ENCODE measurements around the gene SRPK3. TPM values are rescaled to one million over a fixed set of nuclear protein-coding genes. Genes with fewer than 3 reads are reported as not detected.

The SRPK3 gene
- polyA plus RNA-seq, 4 donors: 0.15 to 1.1 (median 0.27) TPM; not detected in 1

GRCh38 chrX:153771415-153772315 lies 9.2 kb upstream of the SRPK3 start:
- Histone ChIP-seq H3K9me3 (ENCODE audit: control insufficient read depth in 2 of 2, insufficient read depth in 1 of 2, low read depth in 1 of 2, low read length in 1 of 2) (no peaks in the 10 kb centered on the region), H3K4me3 (ENCODE audit: low read depth in 1 of 3, low read length in 3 of 3) (no peak overlapping the region), H3K4me1 (ENCODE audit: control insufficient read depth in 3 of 3, insufficient read depth in 2 of 3, low read depth in 1 of 3, low read length in 2 of 3) (no peaks in the 10 kb centered on the region), H3K27ac (ENCODE audit: low read depth in 1 of 3, low read length in 2 of 3) (no peak overlapping the region), H3K27me3 (ENCODE audit: control insufficient read depth in 3 of 3, insufficient read depth in 3 of 3, low read length in 3 of 3) (no peaks in the 10 kb centered on the region), H3K36me3 (ENCODE audit: control insufficient read depth in 3 of 3, insufficient read depth in 2 of 3, low read depth in 1 of 3, low read length in 3 of 3) (no peaks in the 10 kb centered on the region)
- DNase-seq: no peak
- WGBS, 3 donors: 80 to 90% (median 82%) methylated on average over 24 to 37 of the region's 37 CpGs
- no peak for FAIRE-seq

DNA sequence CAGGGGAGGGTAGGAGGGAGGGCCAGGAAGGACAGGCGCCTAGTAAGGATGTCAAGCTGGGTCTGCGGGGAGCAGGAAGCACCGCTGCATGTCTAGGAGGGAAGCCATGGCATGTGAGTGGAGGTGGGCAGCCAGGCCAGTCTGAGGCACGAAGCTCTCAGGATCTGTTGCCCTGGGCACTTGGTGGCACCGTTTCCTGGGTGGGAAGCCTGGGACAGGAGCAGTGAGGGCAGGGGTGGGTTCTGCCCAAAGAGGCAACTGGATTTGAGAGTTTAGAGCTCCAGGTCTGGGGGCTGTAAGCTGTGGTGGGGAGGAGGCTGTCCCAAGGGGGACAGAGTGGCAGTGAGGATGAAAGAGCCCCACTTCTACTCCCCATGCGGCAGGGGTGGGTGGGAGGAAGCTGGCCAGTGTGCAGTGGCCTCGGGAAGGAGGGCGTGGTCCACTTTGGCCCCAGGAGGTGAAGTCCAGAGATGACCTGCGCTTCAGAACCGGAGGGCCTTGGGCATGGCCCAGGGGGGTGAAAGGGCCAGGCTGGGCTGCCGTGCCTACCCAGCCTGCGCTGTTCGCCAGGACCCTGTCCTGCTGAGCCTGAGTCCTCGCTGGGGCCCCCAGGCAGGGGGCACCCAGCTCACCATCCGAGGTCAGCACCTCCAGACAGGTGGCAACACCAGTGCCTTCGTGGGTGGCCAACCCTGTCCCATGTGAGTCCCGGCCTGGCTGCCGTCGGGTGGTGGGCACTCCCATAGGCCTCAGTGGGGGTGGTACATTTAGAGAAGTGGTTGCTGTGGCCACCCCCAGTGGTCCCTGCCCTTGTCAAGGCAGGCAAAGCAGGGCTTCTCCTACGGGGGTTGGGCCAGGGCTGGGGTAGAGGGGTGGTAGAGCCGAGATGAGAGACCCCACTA lies 8.3 kb upstream of the SRPK3 start:
- 59 to 76% (median 74%) methylated on average over 11 to 21 of the region's 21 CpGs for WGBS, 3 donors
- Histone ChIP-seq H3K4me3 (ENCODE audit: low read depth in 1 of 3, low read length in 3 of 3) (no peak overlapping the region), H3K4me1 (ENCODE audit: control insufficient read depth in 3 of 3, insufficient read depth in 2 of 3, low read depth in 1 of 3, low read length in 2 of 3) (no peaks in the 10 kb centered on the region), H3K27me3 (ENCODE audit: control insufficient read depth in 3 of 3, insufficient read depth in 3 of 3, low read length in 3 of 3) (no peaks in the 10 kb centered on the region), H3K9me3 (ENCODE audit: control insufficient read depth in 2 of 2, insufficient read depth in 1 of 2, low read depth in 1 of 2, low read length in 1 of 2) (no peaks in the 10 kb centered on the region), H3K27ac (ENCODE audit: low read depth in 1 of 3, low read length in 2 of 3) (no peak overlapping the region), H3K36me3 (ENCODE audit: control insufficient read depth in 3 of 3, insufficient read depth in 2 of 3, low read depth in 1 of 3, low read length in 3 of 3) (no peaks in the 10 kb centered on the region)
- FAIRE-seq (no peak), DNase-seq (no peak)

DNA sequence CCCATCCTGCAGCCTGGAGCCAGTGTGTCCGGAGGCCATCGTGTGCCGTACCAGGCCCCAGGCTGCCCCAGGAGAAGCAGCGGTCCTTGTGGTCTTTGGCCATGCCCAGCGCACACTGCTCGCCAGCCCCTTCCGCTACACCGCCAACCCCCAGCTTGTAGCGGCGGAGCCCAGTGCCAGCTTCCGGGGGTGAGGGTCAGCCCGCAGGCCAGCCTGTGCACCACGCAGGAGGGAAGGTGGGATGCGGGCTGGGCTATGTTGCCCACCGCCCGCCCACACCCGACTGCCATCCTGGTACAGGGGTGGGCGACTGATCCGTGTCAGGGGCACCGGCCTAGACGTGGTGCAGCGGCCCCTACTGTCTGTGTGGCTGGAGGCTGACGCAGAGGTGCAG lies 7.6 kb upstream of the SRPK3 start:
- no peak for FAIRE-seq
- Histone ChIP-seq H3K4me3 (ENCODE audit: low read depth in 1 of 3, low read length in 3 of 3) (no peak overlapping the region), H3K36me3 (ENCODE audit: control insufficient read depth in 3 of 3, insufficient read depth in 2 of 3, low read depth in 1 of 3, low read length in 3 of 3) (no peaks in the 10 kb centered on the region), H3K4me1 (ENCODE audit: control insufficient read depth in 3 of 3, insufficient read depth in 2 of 3, low read depth in 1 of 3, low read length in 2 of 3) (no peaks in the 10 kb centered on the region), H3K9me3 (ENCODE audit: control insufficient read depth in 2 of 2, insufficient read depth in 1 of 2, low read depth in 1 of 2, low read length in 1 of 2) (no peaks in the 10 kb centered on the region), H3K27me3 (ENCODE audit: control insufficient read depth in 3 of 3, insufficient read depth in 3 of 3, low read length in 3 of 3) (no peaks in the 10 kb centered on the region), H3K27ac (ENCODE audit: low read depth in 1 of 3, low read length in 2 of 3) (no peak overlapping the region)
- no peak for DNase-seq
- 86 to 96% (median 92%) methylated on average over 10 to 23 of the region's 23 CpGs for WGBS, 3 donors

- FAIRE-seq: no peak
- Histone ChIP-seq H3K27me3 (ENCODE audit: control insufficient read depth in 3 of 3, insufficient read depth in 3 of 3, low read length in 3 of 3) (no peaks in the 10 kb centered on the region), H3K9me3 (ENCODE audit: control insufficient read depth in 2 of 2, insufficient read depth in 1 of 2, low read depth in 1 of 2, low read length in 1 of 2) (no peaks in the 10 kb centered on the region), H3K4me3 (ENCODE audit: low read depth in 1 of 3, low read length in 3 of 3) (no peak overlapping the region), H3K27ac (ENCODE audit: low read depth in 1 of 3, low read length in 2 of 3) (no peak overlapping the region), H3K4me1 (ENCODE audit: control insufficient read depth in 3 of 3, insufficient read depth in 2 of 3, low read depth in 1 of 3, low read length in 2 of 3) (no peaks in the 10 kb centered on the region), H3K36me3 (ENCODE audit: control insufficient read depth in 3 of 3, insufficient read depth in 2 of 3, low read depth in 1 of 3, low read length in 3 of 3) (no peaks in the 10 kb centered on the region)
- DNase-seq: no peak
- 90 to 92% (median 91%) methylated on average over 18 to 48 of the region's 48 CpGs for WGBS, 3 donors
Observed at GRCh38 chrX:153773741-153774575, 6.9 kb upstream of the SRPK3 start.

DNA sequence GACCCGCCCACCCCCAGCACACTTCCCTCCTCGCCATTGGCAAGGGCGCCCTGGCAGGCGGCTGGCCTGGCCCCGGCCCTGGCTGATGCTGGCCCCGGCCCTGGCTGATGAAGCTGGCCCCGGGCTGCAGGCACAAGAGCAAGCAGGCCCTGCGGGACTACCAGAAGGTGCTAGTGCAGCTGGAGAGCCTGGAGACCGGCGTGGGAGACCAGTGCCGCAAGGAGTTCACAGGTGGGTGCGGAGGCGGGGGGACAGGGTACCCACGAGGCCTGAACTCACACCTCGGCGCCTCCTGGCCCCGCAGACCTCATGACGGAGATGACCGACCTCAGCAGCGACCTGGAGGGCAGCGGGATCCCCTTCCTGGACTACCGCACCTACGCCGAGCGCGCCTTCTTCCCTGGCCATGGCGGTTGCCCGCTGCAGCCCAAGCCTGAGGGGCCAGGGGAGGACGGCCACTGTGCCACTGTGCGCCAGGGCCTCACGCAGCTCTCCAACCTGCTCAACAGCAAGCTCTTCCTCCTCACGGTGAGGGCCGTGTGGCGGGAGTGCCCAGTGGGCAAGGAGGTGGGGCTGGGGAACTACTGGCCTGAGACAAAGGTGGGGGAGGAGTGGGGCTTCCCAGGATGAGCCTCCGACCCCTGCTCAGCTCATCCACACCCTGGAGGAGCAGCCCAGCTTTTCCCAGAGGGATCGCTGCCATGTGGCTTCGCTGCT lies 6.1 kb upstream of the SRPK3 start:
- H3K4me3 ChIP-seq (ENCODE audit: low read depth in 1 of 3, low read length in 3 of 3): no peak overlapping the region
- FAIRE-seq (no peak), DNase-seq (no peak)
- no peaks in the 10 kb centered on the region for H3K36me3 ChIP-seq (ENCODE audit: control insufficient read depth in 3 of 3, insufficient read depth in 2 of 3, low read depth in 1 of 3, low read length in 3 of 3)
- H3K27me3 ChIP-seq (ENCODE audit: control insufficient read depth in 3 of 3, insufficient read depth in 3 of 3, low read length in 3 of 3): no peaks in the 10 kb centered on the region
- H3K9me3 ChIP-seq (ENCODE audit: control insufficient read depth in 2 of 2, insufficient read depth in 1 of 2, low read depth in 1 of 2, low read length in 1 of 2): no peaks in the 10 kb centered on the region
- H3K4me1 ChIP-seq (ENCODE audit: control insufficient read depth in 3 of 3, insufficient read depth in 2 of 3, low read depth in 1 of 3, low read length in 2 of 3): no peaks in the 10 kb centered on the region
- 88 to 90% (median 89%) methylated on average over 13 to 37 of the region's 37 CpGs for WGBS, 3 donors
- H3K27ac ChIP-seq (ENCODE audit: low read depth in 1 of 3, low read length in 2 of 3): no peak overlapping the region

GRCh38 chrX:153775293-153776119 lies 5.3 kb upstream of the SRPK3 start:
- H3K4me3 ChIP-seq (ENCODE audit: low read depth in 1 of 3, low read length in 3 of 3): no peak overlapping the region
- WGBS, 3 donors: 85 to 88% (median 86%) methylated on average over 25 to 42 of the region's 42 CpGs
- peaks cover 0 to 3% (median 0%) of the 10 kb centered on the region in 3 donors for H3K27me3 ChIP-seq (ENCODE audit: control insufficient read depth in 3 of 3, insufficient read depth in 3 of 3, low read length in 3 of 3)
- H3K36me3 ChIP-seq (ENCODE audit: control insufficient read depth in 3 of 3, insufficient read depth in 2 of 3, low read depth in 1 of 3, low read length in 3 of 3): no peaks in the 10 kb centered on the region
- FAIRE-seq: no peak
- no peak overlapping the region for H3K27ac ChIP-seq (ENCODE audit: low read depth in 1 of 3, low read length in 2 of 3)
- DNase-seq: no peak
- no peaks in the 10 kb centered on the region for H3K9me3 ChIP-seq (ENCODE audit: control insufficient read depth in 2 of 2, insufficient read depth in 1 of 2, low read depth in 1 of 2, low read length in 1 of 2)
- no peaks in the 10 kb centered on the region for H3K4me1 ChIP-seq (ENCODE audit: control insufficient read depth in 3 of 3, insufficient read depth in 2 of 3, low read depth in 1 of 3, low read length in 2 of 3)

- Histone ChIP-seq H3K36me3 (ENCODE audit: control insufficient read depth in 3 of 3, insufficient read depth in 2 of 3, low read depth in 1 of 3, low read length in 3 of 3) (no peaks in the 10 kb centered on the region), H3K4me1 (ENCODE audit: control insufficient read depth in 3 of 3, insufficient read depth in 2 of 3, low read depth in 1 of 3, low read length in 2 of 3) (no peaks in the 10 kb centered on the region), H3K27me3 (ENCODE audit: control insufficient read depth in 3 of 3, insufficient read depth in 3 of 3, low read length in 3 of 3) (peaks cover 0 to 4% (median 0%) of the 10 kb centered on the region in 3 donors), H3K9me3 (ENCODE audit: control insufficient read depth in 2 of 2, insufficient read depth in 1 of 2, low read depth in 1 of 2, low read length in 1 of 2) (no peaks in the 10 kb centered on the region), H3K4me3 (ENCODE audit: low read depth in 1 of 3, low read length in 3 of 3) (no peak overlapping the region), H3K27ac (ENCODE audit: low read depth in 1 of 3, low read length in 2 of 3) (no peak overlapping the region)
- DNase-seq (no peak), FAIRE-seq (no peak)
- WGBS, 3 donors: 71 to 96% (median 91%) methylated on average over 4 to 17 of the region's 20 CpGs
Observed at GRCh38 chrX:153776120-153776599, 4.7 kb upstream of the SRPK3 start.

Data from small intestine (tissue), 7 donors.